B cell (primary cell): ENCODE results near the gene APPBP2.

ENCODE experiments used
- EZH2 ChIP-seq: IDR thresholded peaks from 2 replicates; pipeline ENCODE4 v1.6.1; 2012; ENCODE audit warnings: borderline replicate concordance, low read depth, mild to moderate bottlenecking, moderate library complexity, low read length; ENCODE audit not compliant: insufficient read depth, poor library complexity, severe bottlenecking
- TF ChIP-seq, protein P1 (sequence below): fragments of 200-600 bp; IDR thresholded peaks from one replicate; pipeline ENCODE4 v1.8.0; 2022; ENCODE audit warnings: antibody characterized with exemption, mild to moderate bottlenecking

DNA sequence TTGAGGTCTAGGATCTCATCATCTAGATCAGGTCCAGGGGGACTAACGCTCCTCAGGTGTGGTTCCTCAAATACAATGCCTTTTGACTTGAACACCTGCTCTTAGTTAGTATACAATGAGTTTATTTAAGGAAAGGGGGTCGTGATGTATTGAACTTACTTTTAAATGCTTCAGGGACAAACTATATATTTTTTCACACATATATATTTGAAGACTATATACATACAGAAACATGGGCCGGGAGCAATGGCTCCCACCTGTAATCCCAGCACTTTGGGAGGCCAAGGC lies 122.6 kb downstream of the APPBP2 start:
- TF ChIP-seq, protein P1, sequence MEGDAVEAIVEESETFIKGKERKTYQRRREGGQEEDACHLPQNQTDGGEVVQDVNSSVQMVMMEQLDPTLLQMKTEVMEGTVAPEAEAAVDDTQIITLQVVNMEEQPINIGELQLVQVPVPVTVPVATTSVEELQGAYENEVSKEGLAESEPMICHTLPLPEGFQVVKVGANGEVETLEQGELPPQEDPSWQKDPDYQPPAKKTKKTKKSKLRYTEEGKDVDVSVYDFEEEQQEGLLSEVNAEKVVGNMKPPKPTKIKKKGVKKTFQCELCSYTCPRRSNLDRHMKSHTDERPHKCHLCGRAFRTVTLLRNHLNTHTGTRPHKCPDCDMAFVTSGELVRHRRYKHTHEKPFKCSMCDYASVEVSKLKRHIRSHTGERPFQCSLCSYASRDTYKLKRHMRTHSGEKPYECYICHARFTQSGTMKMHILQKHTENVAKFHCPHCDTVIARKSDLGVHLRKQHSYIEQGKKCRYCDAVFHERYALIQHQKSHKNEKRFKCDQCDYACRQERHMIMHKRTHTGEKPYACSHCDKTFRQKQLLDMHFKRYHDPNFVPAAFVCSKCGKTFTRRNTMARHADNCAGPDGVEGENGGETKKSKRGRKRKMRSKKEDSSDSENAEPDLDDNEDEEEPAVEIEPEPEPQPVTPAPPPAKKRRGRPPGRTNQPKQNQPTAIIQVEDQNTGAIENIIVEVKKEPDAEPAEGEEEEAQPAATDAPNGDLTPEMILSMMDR, result no peak
- no peak for TF ChIP-seq EZH2
